GM19438 (cell line): ENCODE results near the gene CNOT6.
"Not testable (repeated sequence)": the region's sequence is repeated elsewhere in the genome, so short reads cannot be mapped to it uniquely, and the experiment has no call there.

ENCODE experiments used
- ATAC-seq: cut with Tn5 transposase; IDR thresholded peaks from one replicate; pipeline ENCODE4 v1.9.1; 2021; ENCODE audit warnings: low read depth; ENCODE audit not compliant: unreplicated experiment

The CNOT6 gene

DNA sequence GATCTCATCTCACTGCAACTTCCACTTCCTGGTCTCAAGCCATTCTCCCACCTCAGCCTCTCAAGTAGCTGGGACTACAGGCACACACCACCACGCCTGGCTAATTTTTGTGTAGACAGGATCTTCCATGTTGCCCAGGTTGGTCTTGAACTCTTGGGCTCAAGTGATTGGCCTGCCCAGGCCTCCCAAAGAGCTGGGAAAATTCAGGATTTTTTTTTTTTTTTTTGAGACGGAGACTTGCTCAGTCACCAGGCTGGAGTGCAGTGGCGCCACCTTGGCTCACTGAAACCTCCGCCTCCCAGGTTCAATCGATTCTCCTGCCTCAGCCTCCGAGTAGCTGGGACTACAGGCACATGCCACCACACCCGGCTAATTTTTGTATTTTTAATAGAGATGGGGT lies 21.8 kb downstream of the CNOT6 start:
- not testable (repeated sequence) for ATAC-seq

DNA sequence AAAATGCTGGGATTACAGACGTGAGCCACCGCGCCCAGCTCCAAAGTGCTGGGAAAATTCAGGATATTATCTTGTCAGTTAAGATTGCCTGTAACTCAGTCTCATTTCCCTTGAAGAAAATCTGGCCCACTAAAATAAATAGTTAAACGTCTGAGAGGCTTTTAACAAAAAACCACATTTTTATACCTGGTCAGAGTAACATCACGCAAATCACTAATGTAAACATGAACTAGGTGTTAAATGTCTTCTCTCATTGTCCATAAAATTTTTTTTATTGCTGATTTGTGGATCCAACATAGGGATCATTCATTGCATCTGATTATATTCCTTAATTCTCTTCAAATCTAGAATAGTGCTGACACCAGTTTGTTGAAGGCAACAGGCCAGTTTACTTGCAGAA lies 22.3 kb downstream of the CNOT6 start:
- no peak for ATAC-seq

DNA sequence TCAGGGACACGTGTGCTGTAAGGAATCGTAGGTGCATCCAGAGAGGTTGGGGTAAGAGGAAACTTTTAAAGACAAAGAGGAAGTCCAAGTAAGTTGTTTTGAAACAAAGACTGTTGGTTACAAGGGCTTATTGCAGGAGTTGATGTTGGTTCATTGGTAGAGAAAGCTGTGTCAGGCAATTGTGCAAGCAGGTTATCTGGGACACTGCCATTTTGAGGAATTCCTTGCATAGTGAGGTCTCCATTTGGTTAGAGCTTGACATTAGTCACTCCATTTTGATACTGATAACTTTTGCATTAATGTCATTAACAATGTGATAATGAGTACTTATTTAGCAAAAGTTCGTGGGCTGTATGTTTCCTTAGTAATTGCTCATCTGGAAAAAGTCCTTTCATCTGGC lies 24.9 kb downstream of the CNOT6 start:
- ATAC-seq = no peak

DNA sequence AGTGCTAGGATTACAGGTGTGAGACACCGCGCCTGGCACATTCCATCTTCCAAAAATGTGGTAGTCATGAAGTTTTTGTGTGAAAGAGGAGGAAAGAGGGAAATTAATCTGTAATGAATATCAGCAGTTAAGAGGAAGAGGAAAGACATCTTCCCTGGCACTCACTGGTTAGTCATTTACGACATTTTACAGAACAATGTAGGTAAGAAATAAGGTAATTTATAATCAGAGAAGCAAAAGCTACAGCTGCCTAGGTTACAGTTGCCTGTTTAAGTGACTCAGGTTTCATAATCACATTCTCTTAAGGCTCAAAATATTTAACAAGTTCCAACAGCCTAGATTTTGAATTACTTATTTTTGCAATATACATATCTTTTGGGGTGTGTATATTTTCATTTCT lies 26.9 kb downstream of the CNOT6 start:
- no peak for ATAC-seq

DNA sequence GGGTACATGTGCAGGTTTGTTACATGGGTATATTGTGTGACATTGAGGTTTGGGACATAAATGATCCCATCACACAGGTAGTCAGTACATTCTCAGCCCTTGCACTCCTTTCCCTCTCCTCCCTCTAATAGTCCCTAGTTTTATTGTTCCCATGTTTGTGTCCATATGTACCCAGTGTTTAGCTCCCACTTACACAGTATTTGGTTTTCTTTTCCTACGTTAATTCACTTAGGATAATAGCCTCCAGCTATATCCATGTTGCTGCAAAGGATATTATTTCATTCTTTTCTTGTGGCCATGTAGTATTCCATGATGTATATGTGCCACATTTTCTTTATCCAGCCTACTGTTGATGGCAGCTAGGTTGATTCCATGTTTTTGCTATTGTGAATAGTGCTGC lies 27.4 kb downstream of the CNOT6 start:
- no peak for ATAC-seq

DNA sequence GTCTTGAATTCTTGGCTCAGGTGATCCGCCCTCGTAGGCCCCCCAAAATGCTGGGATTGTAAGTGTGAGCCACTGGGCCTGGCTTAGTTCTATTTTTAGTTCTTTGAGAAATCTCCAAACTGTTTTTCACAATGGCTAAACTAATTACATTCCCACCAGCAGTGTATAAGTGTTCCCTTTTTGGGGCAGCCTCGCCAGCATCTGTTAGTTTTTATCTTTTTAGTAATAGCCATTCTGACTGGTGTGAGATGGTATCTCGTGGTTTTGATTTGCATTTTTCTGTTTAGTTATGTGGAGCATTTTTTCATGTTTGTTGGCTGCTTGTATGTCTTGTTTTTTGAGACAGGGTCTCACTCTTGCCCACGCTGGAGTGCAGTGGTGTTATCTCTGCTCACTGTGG lies 28.2 kb downstream of the CNOT6 start:
- ATAC-seq = no peak

DNA sequence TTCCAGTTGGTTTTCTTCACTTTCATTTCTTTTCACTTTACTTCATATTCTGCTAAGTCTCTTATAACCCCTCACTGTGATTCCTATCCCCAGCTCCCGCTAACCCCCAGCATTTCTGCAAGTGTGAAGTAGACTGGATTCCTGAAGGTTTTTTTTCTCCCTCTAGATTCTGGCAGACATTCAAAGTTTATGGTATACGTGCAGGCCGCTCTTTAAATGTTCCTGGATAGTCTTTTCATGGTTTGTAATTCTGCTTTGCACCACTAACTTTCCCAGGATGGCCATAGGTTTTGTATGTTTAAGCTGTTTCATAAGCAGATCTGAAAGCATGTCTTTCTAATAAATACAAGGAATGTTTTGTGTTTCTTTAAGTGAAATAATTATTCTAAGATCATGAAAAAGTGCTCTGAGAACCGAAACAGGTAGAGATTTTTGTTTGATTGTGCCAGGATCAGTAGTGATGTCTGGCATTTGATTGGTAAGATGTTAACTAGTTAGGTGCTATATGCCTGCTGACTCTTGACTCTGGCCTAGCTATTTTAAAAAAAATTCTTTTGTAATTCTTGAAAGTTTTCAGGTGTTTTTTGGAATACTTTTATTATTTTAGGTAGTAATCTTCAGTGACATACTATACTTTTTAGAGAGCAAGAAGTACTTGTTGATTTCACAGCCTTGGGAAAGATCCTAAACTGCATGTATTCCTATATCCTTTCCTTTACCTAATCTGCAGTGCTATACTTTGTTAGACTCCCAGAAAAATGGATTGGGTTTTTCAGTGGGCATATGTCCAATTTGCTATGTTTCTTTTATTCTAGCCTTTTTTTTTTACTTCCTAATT lies 29.7 kb downstream of the CNOT6 start:
- no peak for ATAC-seq

DNA sequence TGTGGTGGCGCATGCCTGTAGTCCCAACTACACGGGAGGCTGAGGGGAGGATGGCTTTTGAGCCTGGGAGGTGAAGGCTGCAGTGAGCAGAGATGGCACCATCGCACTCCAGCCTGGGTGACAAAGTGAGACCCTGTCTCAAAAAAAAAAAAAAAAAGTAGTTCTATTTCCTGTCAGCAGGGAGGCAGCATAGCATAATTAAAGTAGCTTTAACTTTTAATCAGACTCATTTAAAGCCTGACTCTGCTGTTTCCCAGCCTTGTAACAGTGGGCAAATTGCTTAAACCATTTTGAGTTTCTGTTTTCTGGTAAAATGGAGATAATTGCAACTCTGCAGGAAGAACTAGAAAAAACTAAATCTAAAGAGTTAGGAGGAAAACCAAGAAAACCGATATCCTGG lies 31.2 kb downstream of the CNOT6 start:
- ATAC-seq = no peak

DNA sequence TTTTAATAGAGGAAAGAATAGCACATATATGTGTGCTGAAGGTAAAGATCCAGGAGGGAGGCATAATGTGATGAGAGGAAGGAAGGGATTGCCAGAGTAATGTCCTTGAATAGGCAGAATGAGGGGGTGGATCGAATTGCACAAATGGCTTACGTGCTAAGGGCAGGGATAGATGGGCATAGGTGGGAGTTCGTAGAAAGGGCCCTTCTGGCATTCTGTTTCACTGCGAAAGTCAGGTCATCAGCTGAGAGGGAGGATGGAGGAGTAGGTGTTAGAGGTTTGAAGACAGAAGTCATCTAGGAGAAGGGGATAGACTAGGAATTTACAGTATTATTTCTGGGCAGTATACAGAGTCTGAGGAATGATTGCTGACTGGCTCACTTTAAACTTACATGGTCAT lies 32.1 kb downstream of the CNOT6 start:
- ATAC-seq = no peak

DNA sequence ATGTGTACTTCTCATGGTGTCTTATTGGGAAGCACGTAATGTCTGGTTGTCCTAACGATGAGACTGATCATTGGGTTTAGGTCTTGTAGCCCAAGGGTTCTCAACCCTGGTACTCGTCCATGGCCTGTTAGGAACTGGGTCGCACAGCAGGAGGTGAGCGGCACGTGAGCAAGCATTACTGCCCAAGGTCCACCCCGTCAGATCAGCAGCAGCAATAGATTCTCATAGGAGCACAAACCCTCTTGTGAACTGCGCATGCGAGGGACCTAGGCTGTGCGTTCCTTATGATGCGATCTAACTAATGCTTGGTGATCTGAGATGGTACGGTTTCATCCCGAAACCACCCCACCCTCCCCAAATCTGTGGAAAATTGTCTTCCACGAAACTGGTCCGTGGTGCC lies 33.5 kb downstream of the CNOT6 start:
- no peak for ATAC-seq

DNA sequence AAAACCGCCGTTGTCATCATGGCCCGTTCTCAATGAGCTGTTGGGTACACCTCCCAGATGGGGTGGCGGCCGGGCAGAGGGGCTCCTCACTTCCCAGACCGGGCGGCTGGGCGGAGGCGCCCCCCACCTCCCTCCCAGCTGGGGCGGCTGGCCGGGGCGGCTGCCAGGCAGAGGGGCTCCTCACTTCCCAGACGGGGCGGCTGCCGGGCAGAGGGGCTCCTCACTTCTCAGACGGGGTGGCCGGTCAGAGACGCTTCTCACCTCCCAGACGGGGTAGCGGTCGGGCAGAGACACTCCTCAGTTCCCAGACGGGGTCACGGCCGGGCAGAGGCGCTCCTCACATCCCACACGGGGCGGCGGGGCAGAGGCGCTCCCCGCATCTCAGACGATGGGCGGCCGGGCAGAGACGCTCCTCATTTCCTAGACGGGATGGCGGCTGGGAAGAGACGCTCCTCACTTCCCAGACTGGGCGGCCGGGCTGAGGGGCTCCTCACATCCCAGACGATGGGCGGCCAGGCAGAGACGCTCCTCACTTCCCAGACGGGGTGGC lies 36.9 kb downstream of the CNOT6 start:
- not testable (repeated sequence) for ATAC-seq

DNA sequence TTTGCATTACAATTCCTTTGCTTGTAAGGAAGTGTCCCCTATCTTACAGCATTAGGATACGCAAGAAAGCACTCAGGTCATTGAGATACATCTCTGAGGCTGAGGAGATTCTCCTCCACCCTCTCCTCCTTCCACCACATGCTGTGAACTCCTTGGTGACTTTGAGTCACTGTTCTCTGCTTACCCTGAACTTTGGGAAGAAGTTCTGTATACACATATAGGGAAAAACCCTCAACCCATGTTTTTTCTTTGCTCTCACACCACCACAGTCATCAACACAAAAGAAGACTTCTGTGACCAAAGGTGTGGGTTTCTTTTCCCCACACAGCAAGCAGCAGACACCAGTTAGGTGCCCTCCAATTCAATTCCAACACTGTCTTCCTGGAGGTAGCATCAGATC lies 38.1 kb downstream of the CNOT6 start:
- ATAC-seq = no peak

DNA sequence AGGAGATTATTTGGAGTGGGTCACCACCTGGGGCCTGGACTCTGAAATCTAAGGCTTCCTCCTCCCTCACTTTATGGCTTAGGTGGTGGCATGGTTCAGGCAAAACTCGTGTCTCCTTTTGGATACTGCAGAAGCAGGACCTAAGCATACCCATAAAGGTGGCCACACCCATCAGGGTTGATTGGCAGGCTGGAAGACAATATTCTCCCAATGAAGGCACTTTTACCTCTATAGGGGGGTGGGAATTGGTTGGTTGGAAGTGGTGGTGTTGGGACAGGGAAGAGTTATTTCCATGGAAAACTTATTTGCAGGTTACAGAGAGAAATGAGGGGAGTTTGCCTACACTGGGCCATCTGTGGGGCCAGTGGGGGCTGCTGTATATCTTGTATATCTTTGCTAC lies 39.7 kb downstream of the CNOT6 start:
- no peak for ATAC-seq

DNA sequence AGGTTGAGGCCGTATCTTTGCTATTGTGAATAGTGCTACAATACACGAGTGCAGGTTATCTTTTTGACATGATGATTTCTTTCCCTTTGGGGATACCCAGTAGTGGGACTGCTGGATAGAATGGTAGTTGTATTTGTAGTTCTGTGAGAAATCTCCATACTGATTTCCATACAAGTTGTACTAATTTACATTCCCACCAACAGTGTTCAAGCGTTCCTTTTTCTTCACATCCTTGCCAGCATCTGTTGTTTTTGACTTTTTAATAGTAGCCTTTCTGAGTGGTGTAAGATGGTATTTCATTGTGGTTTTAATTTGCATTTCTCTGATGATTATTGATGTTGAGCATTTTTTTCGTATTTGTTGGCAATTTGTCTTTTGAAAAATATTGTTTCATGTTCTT lies 41.4 kb downstream of the CNOT6 start:
- no peak for ATAC-seq

DNA sequence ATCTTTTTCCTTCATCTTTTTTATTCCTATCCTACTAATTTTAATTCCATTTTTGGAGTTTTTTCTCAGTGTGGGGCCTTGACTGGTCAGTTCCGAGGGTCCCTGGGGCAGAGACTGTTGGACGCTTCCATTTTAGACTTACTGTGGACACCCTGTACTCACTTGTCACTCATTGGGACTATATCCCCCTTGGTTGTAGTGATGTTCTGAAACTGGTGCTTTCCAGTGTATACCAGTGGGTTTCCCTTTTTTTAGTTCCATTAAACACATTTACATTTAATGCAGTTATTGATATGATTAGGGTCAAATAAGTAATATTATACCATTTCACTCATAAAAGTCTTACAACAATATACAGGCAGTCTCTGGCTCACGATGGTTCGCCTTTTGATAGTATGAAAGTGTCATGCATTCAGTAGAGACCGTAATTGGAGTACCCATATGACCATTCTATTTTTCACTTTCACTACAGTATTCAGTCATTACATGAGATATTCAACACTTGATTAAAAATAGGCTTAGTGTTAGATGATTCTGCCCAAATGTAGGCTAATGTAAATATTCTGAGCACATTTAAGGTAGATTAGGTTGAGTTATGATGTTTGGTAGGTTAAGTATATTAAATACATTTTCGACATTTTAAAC lies 46.0 kb downstream of the CNOT6 start:
- ATAC-seq = no peak

DNA sequence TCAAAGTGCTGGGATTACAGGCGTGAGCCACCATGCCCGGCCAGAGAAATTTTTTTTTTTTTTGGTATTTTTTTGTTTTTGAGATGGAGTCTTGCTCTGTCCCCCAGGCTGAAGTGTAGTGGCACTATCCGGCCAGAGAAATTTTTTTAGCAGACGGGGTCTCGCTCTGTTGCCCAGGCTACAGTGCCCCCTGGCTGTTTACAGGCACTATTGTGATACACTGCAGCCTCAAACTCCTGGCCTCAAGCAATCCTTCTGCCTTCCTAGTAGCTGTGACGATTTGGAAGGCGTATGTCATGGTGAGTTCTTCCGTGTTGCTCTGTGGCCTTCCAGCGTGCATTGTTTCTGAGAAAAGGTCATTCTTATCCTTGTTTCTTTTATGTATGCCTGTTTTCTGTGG lies 47.5 kb downstream of the CNOT6 start:
- ATAC-seq = no peak

DNA sequence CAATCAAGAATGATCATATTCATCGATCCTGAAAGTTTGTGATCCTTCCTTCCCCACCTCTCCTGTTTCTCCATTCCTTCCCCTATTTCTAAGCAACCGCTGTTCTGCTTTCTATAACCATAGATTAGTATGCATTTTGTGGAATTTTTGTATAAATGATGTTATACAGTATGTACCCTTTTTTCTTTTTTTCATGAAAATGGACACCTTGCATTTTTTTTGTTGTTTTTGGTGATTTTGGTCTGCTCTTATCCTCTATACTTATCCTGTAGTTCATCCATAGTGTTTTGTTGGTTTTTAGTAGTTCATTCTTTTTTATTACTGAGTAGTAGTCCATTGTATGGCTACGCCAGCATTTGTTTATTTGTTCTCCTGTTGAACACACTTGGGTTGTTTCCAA lies 51.1 kb downstream of the CNOT6 start:
- ATAC-seq = no peak

DNA sequence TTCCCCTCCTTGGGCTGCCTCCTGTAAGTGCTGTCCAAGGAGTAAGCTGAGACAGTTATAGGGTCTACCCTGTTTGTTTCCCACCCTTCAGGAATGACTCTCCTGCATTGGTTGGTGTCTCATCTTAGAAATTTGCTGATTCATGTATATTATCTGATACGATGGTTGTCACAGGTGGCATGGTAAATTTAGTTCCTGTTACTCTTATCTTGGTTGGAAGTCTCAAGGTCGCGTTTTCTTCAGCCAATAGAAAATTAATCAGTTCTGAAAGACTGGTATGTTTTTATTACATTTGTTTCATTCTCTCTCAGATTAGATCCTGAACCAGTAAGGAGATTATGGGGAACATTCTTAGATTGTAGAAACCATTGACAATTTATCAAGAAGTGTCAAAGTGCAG lies 54.4 kb downstream of the CNOT6 start:
- ATAC-seq = no peak

DNA sequence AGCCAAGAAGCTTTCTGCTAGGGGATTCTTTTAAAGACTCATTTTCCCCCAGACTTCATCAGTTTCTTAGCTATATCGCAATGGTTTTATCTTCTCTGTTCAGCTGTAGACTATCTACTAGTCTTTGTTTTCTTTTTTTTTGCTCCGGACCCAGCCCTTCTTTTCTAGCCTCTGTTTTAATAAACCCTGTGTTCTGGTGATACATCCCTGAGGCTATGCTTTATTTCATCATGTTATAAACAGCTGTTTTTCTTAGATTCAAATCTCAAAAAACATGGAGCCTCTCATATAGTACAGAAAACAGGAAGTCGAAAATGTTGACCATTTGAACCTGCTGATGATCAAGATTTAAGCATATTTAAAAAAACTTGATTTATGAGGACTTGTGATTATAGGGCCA lies 59.4 kb downstream of the CNOT6 start:
- no peak for ATAC-seq

DNA sequence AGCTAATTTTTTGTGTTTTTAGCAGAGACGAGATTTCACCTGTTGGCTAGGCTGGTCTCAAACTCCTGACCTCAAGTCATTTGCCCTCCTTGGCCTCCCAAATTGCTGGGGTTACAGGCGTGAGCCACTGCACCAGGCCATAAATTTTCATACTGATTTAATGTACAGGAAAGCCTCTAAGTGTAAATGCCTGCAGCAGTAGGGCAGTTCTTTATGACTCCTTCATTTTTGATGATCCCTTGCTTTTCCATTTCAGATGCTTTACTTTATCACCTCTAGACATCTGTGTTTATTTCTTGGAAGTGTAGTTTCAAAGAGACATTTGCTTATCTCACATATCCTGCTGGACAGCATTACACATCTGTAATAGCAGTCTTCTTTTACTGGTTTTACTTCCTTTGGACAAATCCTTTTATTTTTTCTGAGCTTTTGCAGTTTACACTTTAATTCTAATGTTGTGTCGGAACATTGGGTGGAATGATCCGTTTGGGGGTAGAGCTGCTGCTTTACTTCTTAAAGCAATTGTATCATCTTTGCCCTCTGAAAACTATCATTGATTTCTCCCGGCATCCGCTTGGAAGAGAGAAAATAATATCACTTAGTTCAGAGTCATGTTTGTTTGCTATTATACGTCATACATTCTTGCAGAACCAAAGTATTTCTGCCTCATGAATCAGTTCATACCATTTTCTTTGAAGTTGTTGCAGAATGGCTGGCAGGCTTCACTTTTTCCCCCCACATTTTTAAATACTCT lies 61.2 kb downstream of the CNOT6 start:
- no peak for ATAC-seq

DNA sequence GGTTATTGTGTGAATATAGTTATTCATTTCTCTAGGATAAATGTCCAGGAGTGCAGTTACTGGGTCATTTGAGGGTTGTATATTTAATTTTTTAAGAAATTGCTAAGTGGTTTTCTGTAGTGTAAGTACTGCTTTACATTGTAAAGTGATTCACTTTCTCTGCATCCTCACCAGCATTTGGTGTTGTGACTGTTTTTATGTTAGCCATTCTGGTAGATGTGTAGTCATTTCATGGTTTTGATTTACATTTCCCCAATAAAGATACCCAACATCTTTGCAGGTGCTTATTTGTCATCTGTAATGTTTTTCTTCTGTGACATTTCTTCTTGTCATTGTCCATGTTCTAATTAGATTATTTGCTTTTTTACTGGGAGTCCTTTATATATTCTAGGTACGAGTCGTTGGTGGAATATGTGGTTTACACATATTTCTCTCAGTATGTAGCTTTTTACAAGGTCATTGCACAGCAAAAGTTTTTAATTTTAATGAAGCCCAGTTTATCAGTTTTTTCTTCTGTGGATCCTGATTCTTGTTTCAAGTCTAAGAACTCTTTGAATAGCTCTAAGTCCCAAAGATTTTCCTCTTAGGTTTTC lies 63.1 kb downstream of the CNOT6 start:
- ATAC-seq = no peak
